Suprapubic skin (tissue), 4 donors: ENCODE measurements around the gene RIC8A.

Experiments used
- CTCF ChIP-seq, 2 donors: fragments of 200-600 bp in 1 of 2; fragments of 450-650 bp in 1 of 2; sonication (generic) in 1 of 2; IDR thresholded peaks; one replicate each; pipeline ENCODE4 v1.5.1; 2016 to 2019; ENCODE audit warnings: antibody characterized with exemption in 2 of 2, mild to moderate bottlenecking in 1 of 2, moderate library complexity in 1 of 2
- POLR2A ChIP-seq, 2 donors: fragments of 450-650 bp; IDR thresholded peaks; one replicate each; pipeline ENCODE4 v1.6.1; 2017; ENCODE audit warnings: antibody characterized with exemption in 2 of 2, mild to moderate bottlenecking in 2 of 2, moderate library complexity in 2 of 2
- POLR2AphosphoS5 ChIP-seq, 3 donors: sonication (generic); formaldehyde crosslinking; IDR thresholded peaks; one replicate each; pipeline ENCODE4 v1.6.1; 2017; ENCODE audit warnings: antibody characterized with exemption in 3 of 3

- no peak for TF ChIP-seq POLR2AphosphoS5 (IDR thresholded peaks at IDR 0.05)
- TF ChIP-seq CTCF (IDR thresholded peaks at IDR 0.05), result no peak
- TF ChIP-seq POLR2A (IDR thresholded peaks at IDR 0.05), result no peak
Measured at GRCh38 chr11:240315-240714, 32.8 kb downstream of the RIC8A start.
